Measurements from ENCODE around the gene TBCEL.

Gene TBCEL

DNA sequence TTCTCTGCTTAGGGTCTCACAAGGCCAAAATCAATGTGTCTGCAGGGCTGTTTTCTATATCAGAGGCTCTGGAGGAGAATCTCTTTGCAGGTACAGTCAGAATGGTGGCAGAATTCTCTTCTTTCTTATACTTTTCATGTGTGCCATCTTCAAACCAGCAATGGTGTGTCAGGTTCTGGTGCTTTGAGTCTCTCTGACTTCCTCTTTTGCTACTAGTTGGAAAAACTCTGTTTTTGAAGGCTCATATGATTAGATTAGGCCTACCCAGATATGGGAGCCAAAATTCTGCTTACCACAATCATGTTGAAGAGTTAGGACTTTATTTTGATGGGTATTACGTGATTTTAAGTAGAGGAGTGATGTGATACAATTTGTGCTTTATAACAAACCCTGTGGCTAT is 58.3 kb downstream of the TBCEL start:
- TF ChIP-seq, protein P1, sequence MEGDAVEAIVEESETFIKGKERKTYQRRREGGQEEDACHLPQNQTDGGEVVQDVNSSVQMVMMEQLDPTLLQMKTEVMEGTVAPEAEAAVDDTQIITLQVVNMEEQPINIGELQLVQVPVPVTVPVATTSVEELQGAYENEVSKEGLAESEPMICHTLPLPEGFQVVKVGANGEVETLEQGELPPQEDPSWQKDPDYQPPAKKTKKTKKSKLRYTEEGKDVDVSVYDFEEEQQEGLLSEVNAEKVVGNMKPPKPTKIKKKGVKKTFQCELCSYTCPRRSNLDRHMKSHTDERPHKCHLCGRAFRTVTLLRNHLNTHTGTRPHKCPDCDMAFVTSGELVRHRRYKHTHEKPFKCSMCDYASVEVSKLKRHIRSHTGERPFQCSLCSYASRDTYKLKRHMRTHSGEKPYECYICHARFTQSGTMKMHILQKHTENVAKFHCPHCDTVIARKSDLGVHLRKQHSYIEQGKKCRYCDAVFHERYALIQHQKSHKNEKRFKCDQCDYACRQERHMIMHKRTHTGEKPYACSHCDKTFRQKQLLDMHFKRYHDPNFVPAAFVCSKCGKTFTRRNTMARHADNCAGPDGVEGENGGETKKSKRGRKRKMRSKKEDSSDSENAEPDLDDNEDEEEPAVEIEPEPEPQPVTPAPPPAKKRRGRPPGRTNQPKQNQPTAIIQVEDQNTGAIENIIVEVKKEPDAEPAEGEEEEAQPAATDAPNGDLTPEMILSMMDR (IDR thresholded peaks at IDR 0.05; ENCODE audit: extremely low read depth, insufficient read depth, missing control alignments) = no peak
- DNase-seq (ENCODE audit: low spot score) = no peak
- in situ Hi-C loops (cut with MboI; ENCODE audit: low pct_unique_long_range_greater_than_20kb, low sequenced_read_pairs, unreplicated experiment) = no loop called here

DNA sequence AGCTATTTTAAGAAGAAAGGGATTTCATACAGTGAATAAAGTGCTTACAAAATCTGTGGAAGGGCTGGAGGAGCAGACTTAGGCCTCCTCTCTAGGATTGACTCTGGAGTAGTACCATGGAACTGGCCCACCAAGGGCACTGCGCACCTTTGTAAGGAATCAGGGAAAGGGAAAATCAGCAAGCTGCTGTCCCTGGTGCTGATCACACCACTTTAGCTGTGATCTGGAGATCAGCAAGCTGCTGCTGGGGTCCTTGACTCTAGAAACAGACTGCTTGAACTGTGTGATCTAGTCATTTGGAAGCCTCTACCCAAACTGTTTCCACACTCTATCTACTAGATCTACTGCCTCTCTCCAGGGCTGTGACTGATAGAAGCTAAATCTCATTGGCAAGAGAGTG is 58.8 kb downstream of the TBCEL start:
- DNase-seq (ENCODE audit: low spot score) = no peak
- in situ Hi-C loops (cut with MboI; ENCODE audit: low pct_unique_long_range_greater_than_20kb, low sequenced_read_pairs, unreplicated experiment) = no loop called here
- TF ChIP-seq, protein P1 (IDR thresholded peaks at IDR 0.05; ENCODE audit: extremely low read depth, insufficient read depth, missing control alignments) = no peak

GRCh38 chr11:121086866-121087265 is 63.0 kb downstream of the TBCEL start:
- TF ChIP-seq, protein P1 (IDR thresholded peaks at IDR 0.05; ENCODE audit: extremely low read depth, insufficient read depth, missing control alignments) = no peak
- in situ Hi-C loops (cut with MboI; ENCODE audit: low pct_unique_long_range_greater_than_20kb, low sequenced_read_pairs, unreplicated experiment) = no loop called here
- no peak for DNase-seq (ENCODE audit: low spot score)

DNA sequence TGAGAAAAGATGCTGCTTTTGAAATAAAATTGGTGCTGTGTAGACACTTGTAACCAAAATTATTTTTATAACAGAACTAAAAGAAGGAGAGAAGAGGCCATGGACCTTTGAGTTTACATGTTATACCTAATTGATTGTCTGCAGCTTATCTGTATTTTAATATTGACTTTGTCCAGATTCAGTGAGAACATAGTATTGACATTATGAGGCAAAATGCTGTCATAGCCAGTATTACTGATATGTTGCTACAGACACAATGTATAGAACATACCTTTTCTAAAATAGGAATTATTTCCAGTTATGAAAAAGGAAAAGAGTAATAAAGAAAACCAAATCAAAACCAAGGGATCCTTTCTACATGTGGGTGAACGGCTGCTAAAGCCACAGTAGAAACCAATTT is 65.7 kb downstream of the TBCEL start:
- DNase-seq (ENCODE audit: low spot score) = no peak
- TF ChIP-seq, protein P1 (IDR thresholded peaks at IDR 0.05; ENCODE audit: extremely low read depth, insufficient read depth, missing control alignments) = no peak
- in situ Hi-C loops (cut with MboI; ENCODE audit: low pct_unique_long_range_greater_than_20kb, low sequenced_read_pairs, unreplicated experiment) = no loop called here

DNA sequence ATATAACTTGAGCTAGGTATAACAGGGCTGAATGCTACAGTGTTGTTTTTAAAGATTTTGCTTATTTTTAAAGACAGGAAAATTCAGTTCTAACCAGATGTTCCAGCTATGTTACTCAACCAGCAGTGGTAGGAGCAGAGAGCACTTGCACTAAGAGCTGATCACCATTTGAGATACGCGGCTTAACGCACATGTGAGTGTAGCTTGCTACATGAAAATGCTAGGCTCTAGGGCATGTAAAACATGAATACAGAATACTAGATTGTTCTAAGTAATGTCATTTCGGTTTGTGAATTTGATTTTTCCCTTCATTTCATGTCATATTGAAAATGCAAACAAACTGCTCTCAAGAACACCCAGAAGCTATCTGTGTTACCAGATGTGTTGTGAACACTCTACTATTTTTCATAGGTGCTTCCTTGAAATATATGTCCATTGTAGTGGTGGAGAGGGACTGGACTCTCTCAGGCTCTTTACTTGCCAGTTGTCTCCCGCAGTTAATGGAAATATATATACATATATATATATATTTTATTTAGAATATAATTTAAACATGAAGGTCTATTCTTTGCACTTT is 66.3 kb downstream of the TBCEL start:
- DNase-seq (ENCODE audit: low spot score) = no peak
- in situ Hi-C loops (cut with MboI; ENCODE audit: low pct_unique_long_range_greater_than_20kb, low sequenced_read_pairs, unreplicated experiment) = no loop called here
- TF ChIP-seq, protein P1 (IDR thresholded peaks at IDR 0.05; ENCODE audit: extremely low read depth, insufficient read depth, missing control alignments) = no peak

GRCh38 chr11:121091492-121092152 is 67.7 kb downstream of the TBCEL start:
- DNase-seq (ENCODE audit: low spot score) = no peak
- TF ChIP-seq, protein P1 (IDR thresholded peaks at IDR 0.05; ENCODE audit: extremely low read depth, insufficient read depth, missing control alignments) = no peak
- in situ Hi-C loops (cut with MboI; ENCODE audit: low pct_unique_long_range_greater_than_20kb, low sequenced_read_pairs, unreplicated experiment) = no loop called here

Data from GM13977 (cell line).